Right atrium auricular region (tissue), 2 donors: ENCODE measurements around the gene PALM2AKAP2. TPM values are rescaled to one million over a fixed set of nuclear protein-coding genes. Genes with fewer than 3 reads are reported as not detected.

ENCODE experiments used
- DNase-seq: peaks from one replicate; pipeline ENCODE4 v3.0.0-alpha.2; 2019; ENCODE audit warnings: low spot score
- H3K27ac ChIP-seq, 2 donors: fragments of 200-600 bp; sonication (generic); 1 replicate in 1 of 2; 2 replicates in 1 of 2; pipeline ENCODE4 v1.5.1; 2016 to 2019
- H3K27me3 ChIP-seq, 2 donors: fragments of 200-600 bp; sonication (generic); one replicate each; pipeline versions ENCODE4 v1.5.1 to v1.6.0; 2017 to 2019
- H3K36me3 ChIP-seq: fragments of 200-600 bp; sonication (generic); one replicate; pipeline ENCODE4 v1.5.1; 2016
- H3K4me1 ChIP-seq, 2 donors: fragments of 200-600 bp; sonication (generic); one replicate each; pipeline versions ENCODE4 v1.5.1 to v1.6.0; 2017 to 2019
- H3K4me3 ChIP-seq, 2 donors: fragments of 200-600 bp; sonication (generic); 1 replicate in 1 of 2; 2 replicates in 1 of 2; pipeline ENCODE4 v1.5.1; 2017 to 2019; ENCODE audit warnings: mild to moderate bottlenecking in 1 of 2, moderate library complexity in 1 of 2
- H3K9me3 ChIP-seq, 2 donors: fragments of 200-600 bp; sonication (generic); one replicate each; pipeline ENCODE4 v1.5.1; 2019
- CTCF ChIP-seq, 2 donors: fragments of 200-600 bp; sonication (generic); IDR thresholded peaks; one replicate each; pipeline ENCODE4 v1.5.1; 2019; ENCODE audit warnings: antibody characterized with exemption in 2 of 2
- total RNA-seq, 2 donors: library from RNA; depleted of rRNA; stranded (reverse); fragments of >200 nt; gene quantifications; one replicate each; pipeline ENCODE4 v1.1.0, GENCODE V29; 2016

Gene PALM2AKAP2
- total RNA-seq, 2 donors from 2014 or later, result 56.6 to 61.1 TPM

- DNase-seq, result no peak
- peak overlapping the region in 1 of 2 donors; percentile 41 for H3K27ac ChIP-seq
- no peaks in the 10 kb centered on the region for H3K36me3 ChIP-seq
- peaks cover 0 to 75% of the 10 kb centered on the region in 2 donors for H3K4me1 ChIP-seq
- H3K27me3 ChIP-seq, result no peaks in the 10 kb centered on the region
- no peak overlapping the region for H3K4me3 ChIP-seq
- H3K9me3 ChIP-seq, result no peaks in the 10 kb centered on the region
- TF ChIP-seq CTCF (IDR thresholded peaks at IDR 0.05), result no peak
These were observed 11.7 kb downstream of the PALM2AKAP2 start for GRCh38 chr9:109791747-109792146.

GRCh38 chr9:109792951-109793546 is 13.1 kb downstream of the PALM2AKAP2 start:
- H3K4me1 ChIP-seq, result peaks cover 0 to 70% of the 10 kb centered on the region in 2 donors

GRCh38 chr9:109793921-109794320 is 13.9 kb downstream of the PALM2AKAP2 start:
- H3K27me3 ChIP-seq, result no peaks in the 10 kb centered on the region
- H3K4me1 ChIP-seq, result peaks cover 0 to 66% of the 10 kb centered on the region in 2 donors
- H3K27ac ChIP-seq, result peak overlapping the region; percentile 57 to 63
- DNase-seq, result no peak
- H3K9me3 ChIP-seq, result no peaks in the 10 kb centered on the region
- H3K36me3 ChIP-seq, result no peaks in the 10 kb centered on the region
- TF ChIP-seq CTCF (IDR thresholded peaks at IDR 0.05), result no peak
- no peak overlapping the region for H3K4me3 ChIP-seq

More at GRCh38 chr9:109792951-109793546, 13.1 kb downstream of the PALM2AKAP2 start:
- no peaks in the 10 kb centered on the region for H3K9me3 ChIP-seq
- H3K4me3 ChIP-seq, result no peak overlapping the region
- TF ChIP-seq CTCF (IDR thresholded peaks at IDR 0.05), result no peak
- H3K36me3 ChIP-seq, result no peaks in the 10 kb centered on the region
- no peaks in the 10 kb centered on the region for H3K27me3 ChIP-seq
- no peak for DNase-seq
- peak overlapping the region; percentile 57 to 63 for H3K27ac ChIP-seq

- Histone ChIP-seq H3K4me3 (no peak overlapping the region), H3K27ac (peak overlapping the region; percentile 57 to 63), H3K9me3 (no peaks in the 10 kb centered on the region), H3K4me1 (peaks cover 0 to 66% of the 10 kb centered on the region in 2 donors), H3K27me3 (no peaks in the 10 kb centered on the region), H3K36me3 (no peaks in the 10 kb centered on the region)
- no peak for DNase-seq
- TF ChIP-seq CTCF (IDR thresholded peaks at IDR 0.05), result no peak
These were observed 14.5 kb downstream of the PALM2AKAP2 start for GRCh38 chr9:109794361-109795012.

GRCh38 chr9:109795613-109796012 is 15.6 kb downstream of the PALM2AKAP2 start:
- no peaks in the 10 kb centered on the region for H3K36me3 ChIP-seq
- DNase-seq, result no peak
- H3K27me3 ChIP-seq, result no peaks in the 10 kb centered on the region
- H3K4me1 ChIP-seq, result peaks cover 0 to 66% of the 10 kb centered on the region in 2 donors
- H3K27ac ChIP-seq, result peak overlapping the region in 1 of 2 donors; percentile 57
- no peak overlapping the region for H3K4me3 ChIP-seq
- no peak for TF ChIP-seq CTCF (IDR thresholded peaks at IDR 0.05)
- H3K9me3 ChIP-seq, result no peaks in the 10 kb centered on the region
